Measurements from ENCODE around the gene GPT2.

The GPT2 gene

GRCh38 chr16:46899443-46900143 is 15.4 kb downstream of the GPT2 start:
- DNase-seq: no peak

GRCh38 chr16:46900455-46901235 is 16.5 kb downstream of the GPT2 start:
- DNase-seq: no peak

GRCh38 chr16:46901709-46902108 is 17.5 kb downstream of the GPT2 start:
- no peak for DNase-seq

GRCh38 chr16:46903255-46903905 is 19.2 kb downstream of the GPT2 start:
- no peak for DNase-seq

- DNase-seq: no peak
Observed at GRCh38 chr16:46904471-46904870, 20.3 kb downstream of the GPT2 start.

- DNase-seq: no peak
Observed at GRCh38 chr16:46906360-46907060, 22.3 kb downstream of the GPT2 start.

GRCh38 chr16:46907061-46907774 is 23.1 kb downstream of the GPT2 start:
- no peak for DNase-seq

GRCh38 chr16:46908540-46909372 is 24.6 kb downstream of the GPT2 start:
- DNase-seq: no peak

- DNase-seq: no peak
Observed at GRCh38 chr16:46911038-46911437, 26.9 kb downstream of the GPT2 start.

GRCh38 chr16:46911650-46912049 is 27.5 kb downstream of the GPT2 start:
- DNase-seq: no peak

GRCh38 chr16:46914556-46915201 is 30.5 kb downstream of the GPT2 start:
- no peak for DNase-seq

GRCh38 chr16:46915483-46916025 is 31.4 kb downstream of the GPT2 start:
- no peak for DNase-seq

GRCh38 chr16:46916980-46917379 is 32.8 kb downstream of the GPT2 start:
- DNase-seq: no peak

- DNase-seq: no peak
Observed at GRCh38 chr16:46918400-46918799, 34.2 kb downstream of the GPT2 start.

- no peak for DNase-seq
Observed at GRCh38 chr16:46918905-46919792, 35.0 kb downstream of the GPT2 start.

- DNase-seq: no peak
Observed at GRCh38 chr16:46920402-46921068, 36.4 kb downstream of the GPT2 start.

- no peak for DNase-seq
Observed at GRCh38 chr16:46922239-46922638, 38.1 kb downstream of the GPT2 start.

- no peak for DNase-seq
Observed at GRCh38 chr16:46923513-46924295, 39.5 kb downstream of the GPT2 start.

Data from activated gamma-delta T cell (primary cell).